ENCODE measurements around the gene BANF1.
A peak's percentile ranks its signal among the peaks of the same experiment; 100 is the strongest.
"Not testable (repeated sequence)": the region's sequence is repeated elsewhere in the genome, so short reads cannot be mapped to it uniquely, and the experiment has no call there.

The BANF1 gene

DNA sequence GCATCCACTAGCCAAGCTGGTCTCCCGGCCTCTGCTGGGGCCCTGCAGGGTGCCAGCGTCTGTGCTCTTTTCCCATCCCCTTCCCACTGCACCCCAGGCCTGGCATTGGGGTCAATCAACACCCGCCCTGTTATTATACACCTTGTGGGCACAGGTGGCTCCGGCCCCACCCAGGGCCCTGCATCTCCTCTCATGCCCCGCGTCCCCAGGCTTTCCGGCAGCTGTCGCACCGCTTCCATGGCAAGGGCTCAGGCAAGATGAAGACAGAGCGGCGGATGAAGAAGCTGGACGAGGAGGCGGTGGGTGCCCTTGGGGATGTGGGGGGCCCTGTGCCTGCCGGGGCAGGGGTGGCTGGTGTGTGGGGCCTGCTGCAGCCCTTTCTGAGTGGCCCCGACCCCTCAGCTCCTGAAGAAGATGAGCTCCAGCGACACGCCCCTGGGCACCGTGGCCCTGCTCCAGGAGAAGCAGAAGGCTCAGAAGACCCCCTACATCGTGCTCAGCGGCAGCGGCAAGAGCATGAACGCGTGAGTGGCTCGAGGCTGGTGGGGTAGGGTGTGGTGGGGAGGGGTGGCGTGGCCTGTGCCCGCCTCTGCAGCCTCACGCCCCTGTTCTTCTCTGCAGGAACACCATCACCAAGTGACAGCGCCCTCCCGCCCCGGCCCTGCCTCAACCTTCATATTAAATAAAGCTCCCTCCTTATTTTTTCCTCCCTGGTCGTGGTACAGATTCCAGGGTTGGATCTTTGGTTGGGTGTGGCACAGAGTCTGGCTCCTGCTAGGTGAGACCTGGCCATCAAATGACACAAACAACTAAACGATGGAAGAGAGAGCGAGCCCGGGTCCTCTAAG lies 23.7 kb upstream of the BANF1 start:
- DNase-seq = no peak

GRCh38 chr11:65979261-65979759 lies 23.0 kb upstream of the BANF1 start:
- DNase-seq = no peak

GRCh38 chr11:65981101-65981740 lies 21.1 kb upstream of the BANF1 start:
- no peak for DNase-seq

DNA sequence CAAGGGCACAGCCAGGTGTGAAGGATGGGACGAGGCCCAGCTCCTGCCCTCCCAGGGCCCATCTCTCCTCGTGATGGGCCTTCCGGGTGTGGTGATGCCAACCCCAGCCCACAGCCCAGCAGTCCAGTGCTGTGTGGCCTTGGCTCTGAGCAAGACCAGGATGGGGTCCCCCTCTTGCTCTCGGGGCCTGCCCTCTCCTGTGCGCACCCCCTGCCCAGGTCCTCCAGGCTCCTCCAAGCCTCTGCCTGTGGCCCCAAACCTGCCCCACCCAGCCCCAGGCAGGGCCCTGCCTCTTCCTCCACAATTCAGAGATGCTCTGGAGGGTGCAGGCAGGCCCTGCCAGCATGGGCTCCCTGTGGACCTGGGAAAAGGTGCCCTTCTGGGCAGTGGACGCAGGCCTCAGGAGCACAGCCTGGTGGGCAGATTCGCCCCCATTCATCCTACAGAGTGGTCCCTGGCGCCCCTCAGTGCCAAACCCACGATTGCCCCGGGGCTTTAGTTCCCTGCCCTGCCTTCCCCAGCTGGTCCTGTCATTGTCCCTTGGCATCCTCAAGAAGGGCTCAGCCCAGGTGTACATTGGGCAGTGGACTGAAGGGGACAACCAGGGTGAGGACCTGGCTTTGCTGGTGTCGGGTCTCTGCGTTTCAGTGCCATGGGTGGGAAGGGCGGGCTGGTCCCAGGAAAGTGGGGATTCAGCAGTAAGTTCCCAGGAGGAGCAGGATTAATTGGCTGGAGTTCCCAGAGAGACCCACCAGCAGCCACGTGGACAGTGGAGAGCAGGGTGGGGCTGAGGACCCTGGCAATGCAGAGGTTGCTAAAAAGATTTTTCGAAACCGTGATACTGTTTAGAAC lies 20.1 kb upstream of the BANF1 start:
- DNase-seq = no peak

DNA sequence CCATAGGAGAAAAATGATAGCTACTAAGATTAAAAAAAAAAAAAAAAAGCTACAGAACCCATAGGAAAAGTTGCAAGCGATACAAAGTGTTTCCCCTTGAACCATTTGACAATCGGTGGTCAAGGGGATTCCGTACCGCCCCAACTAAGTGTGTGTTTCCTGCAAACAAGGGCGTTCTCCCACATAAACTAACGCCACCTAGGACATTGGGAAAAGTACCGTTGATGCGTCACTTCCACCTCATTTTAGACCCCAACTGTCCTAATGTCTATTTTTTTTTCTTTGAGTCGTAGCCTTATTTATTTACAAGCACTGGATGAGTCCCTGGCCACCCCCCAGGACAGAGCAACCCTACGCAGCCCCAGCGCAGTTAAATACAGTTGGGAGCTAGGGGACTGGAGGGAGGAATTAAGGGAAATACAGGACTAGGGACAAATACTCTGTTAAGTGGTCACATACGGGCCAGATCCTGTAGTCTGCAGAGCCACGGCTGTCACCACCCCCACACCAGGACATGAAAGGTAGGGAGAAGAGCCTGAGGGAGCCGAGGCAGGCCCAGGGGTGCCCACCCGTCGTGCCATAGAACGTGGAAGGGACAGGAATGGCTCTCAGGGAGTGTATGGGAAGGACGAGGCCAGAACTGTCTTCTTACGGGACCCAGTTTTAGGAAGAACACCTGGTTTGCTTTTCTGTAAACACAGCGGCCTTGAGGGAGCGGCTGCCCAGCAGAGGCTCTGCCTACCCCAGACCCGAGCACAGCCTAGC lies 19.3 kb upstream of the BANF1 start:
- no peak for DNase-seq

GRCh38 chr11:65983589-65983987 lies 18.7 kb upstream of the BANF1 start:
- no peak for DNase-seq

GRCh38 chr11:65987336-65987735 lies 15.0 kb upstream of the BANF1 start:
- DNase-seq = no peak

DNA sequence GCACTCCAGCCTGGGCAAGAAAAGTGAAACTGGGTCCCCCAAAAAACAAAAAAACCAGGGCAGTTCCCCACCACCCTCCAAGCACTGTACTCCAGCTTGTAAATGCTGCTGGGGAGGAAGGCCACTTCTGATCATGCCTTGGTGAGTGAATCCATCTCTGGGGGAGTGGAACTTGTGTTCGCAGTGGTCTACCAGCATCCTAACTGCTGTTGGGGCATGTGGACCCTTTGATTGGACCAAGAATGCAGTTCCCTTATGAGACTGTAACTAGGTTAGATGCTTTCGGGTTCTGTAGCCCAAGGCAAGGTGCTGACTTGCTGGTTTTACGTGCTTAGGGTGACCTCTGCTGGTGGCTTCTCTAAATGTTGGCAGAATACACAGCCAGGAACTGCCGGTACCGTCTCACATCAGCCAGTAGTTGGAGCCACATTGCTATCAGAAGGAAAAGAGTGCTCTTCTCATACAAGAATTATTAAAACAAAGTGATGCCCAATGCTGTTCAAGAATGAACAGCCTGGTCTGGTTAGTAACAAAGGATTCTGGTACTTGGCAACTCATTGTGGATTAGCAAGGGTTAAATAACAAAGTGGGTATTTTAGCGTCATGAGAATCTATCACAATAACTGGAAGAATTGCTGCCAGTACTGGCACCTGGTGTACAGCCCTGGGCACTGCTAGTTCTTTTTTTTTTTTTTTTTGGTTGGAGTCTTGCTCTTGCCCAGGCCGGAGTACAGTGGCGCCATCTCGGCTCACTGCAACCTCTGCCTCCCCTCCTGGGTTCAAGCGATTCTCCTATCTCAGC lies 13.3 kb upstream of the BANF1 start:
- DNase-seq = peak; percentile 95

DNA sequence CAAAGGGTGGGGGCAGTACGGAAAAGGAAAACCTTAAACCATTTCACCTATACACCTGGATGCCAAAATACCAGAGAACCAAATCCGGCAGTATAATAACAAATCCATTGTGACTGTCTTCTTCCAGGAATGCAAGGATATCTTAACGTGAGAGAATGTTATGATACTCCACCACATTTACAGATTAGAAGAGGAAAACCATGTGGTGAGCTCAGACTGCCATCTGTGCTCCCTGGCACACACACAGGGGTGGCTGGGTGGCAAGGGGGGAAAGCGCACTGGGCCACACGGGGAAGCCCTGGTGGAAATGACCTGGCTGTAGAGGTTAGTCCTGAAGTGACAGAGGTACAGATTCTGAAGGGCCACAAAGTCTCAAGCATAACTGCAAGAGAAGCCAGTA lies 10.2 kb upstream of the BANF1 start:
- DNase-seq = no peak

DNA sequence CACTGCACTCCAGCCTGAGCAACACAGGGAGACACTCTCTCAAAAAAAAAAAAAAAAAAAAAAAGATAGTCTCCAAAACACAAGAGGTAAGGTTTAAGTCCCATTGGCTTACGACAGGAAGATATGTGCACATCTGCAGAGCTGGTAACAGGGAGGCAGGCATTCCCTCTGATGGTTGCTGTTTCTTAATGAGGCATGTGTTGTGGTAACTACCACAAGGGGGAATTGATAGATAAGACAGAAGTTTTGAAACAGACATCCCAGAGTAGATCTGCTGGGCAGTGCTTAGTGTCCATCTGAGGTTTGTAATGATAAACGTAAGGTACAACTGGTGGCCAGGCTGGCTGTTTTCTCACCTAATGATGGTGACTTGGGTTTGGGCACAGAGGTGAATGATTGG lies 5.0 kb upstream of the BANF1 start:
- DNase-seq = no peak

DNA sequence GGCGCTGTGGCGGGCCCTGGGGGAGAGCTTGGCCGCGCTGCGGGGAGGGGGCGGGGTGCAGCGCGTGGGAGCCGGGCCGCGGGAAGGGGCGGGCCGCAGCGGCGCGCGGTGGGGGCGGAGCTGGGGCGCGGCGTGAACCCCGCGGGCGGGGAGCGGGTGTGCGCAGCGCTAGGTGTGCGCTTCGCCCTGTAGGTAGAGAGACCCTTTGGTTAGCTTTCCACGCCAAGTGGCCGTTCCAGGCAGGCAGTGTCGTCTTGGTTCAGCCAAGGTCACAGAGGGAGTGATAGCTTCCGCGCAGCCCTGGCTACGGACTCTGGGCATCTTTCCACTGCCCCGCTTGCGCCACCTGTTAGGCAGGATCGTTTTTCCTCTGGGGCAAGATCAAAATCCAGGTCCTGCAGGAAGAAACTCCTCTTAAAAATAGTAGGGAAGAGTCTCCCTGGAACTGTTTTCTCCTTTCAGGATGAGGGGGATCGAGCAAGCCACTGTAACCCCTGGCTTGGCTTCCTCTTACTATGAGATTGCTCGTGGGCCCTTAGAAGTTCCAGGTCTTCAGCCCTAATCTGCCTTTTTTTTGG lies 434 bp downstream of the BANF1 start:
- DNase-seq = no peak

DNA sequence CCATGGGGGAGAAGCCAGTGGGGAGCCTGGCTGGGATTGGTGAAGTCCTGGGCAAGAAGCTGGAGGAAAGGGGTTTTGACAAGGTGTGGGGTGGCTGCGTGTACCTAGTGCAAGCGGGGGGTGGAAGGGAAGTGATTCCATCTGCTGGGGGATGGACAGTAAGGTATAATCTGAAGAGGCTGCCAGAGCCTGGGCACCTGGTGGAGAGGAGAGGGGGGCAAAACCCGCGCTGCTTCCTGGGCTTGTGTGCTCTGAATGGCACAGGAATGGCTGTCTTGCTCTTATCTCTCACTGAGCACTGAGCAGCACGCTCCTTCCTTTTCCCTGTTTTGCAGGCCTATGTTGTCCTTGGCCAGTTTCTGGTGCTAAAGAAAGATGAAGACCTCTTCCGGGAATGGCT lies 988 bp downstream of the BANF1 start:
- no peak for DNase-seq

DNA sequence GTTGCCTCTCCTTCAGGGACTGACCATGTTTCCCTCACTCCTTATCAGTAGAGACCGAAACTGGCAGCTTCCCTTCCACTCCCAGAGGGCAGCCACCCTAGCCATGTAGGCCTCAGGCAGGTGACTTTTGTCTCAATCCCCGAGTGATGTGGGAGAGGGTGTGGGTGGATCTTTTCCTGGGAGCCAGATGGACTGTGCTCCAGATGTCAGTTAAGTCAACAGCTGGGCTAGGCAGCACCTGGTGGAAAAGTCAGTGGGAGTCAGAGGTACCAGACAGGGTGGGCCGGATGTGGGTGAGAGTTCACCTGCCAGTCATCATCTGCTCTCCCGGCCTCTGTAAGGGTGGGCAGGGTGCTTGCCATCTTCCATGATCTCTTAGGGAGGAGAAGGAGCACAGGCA lies 1.9 kb downstream of the BANF1 start:
- DNase-seq = no peak

GRCh38 chr11:66006134-66006890 lies 4.0 kb downstream of the BANF1 start:
- no peak for DNase-seq

- DNase-seq = no peak
Observed at GRCh38 chr11:66006891-66007176, 4.5 kb downstream of the BANF1 start.

DNA sequence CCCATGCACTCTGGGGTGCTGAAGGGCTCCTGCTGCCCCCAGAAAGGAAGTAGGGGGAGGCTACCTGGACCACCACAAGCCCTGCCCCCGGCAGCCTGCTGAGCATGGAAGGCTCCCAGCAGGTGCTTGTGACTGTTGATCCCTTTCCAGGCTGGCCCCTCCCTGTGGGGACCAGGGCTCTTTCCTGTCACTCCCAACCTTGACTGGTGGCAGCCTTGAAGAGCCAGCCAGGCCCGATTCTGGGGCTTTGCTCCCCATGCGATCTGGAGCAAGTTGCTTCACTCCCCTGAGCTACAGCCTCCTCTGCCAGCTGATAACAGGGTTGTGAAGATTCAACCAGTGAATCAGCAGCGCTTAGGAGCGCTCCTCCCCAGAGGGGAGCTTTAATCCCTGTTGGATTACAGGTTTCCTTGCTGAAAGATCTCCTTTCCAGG lies 4.9 kb downstream of the BANF1 start:
- DNase-seq = no peak

GRCh38 chr11:66008095-66008467 lies 5.8 kb downstream of the BANF1 start:
- DNase-seq = no peak

- DNase-seq = no peak
Observed at GRCh38 chr11:66008468-66009101, 6.3 kb downstream of the BANF1 start.

DNA sequence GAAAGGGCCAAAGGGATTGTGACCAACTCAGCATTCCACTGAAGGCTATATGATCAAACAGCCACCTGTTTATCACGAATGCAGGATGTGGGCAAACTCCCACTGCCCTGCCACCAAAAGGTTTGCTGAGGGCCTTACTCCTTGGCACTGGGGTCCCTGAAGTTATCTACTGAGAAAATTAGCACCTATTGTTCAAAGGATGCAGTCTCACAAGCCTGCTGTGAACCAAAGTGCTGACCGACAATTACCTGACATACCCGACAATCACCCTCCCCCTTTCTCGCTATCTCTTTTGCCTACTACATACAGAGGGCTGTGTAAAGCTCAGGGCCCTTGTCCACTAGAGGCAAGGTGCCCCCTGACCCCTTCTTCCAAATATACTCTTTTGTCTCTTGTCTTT lies 7.7 kb downstream of the BANF1 start:
- DNase-seq = not testable (repeated sequence)

DNA sequence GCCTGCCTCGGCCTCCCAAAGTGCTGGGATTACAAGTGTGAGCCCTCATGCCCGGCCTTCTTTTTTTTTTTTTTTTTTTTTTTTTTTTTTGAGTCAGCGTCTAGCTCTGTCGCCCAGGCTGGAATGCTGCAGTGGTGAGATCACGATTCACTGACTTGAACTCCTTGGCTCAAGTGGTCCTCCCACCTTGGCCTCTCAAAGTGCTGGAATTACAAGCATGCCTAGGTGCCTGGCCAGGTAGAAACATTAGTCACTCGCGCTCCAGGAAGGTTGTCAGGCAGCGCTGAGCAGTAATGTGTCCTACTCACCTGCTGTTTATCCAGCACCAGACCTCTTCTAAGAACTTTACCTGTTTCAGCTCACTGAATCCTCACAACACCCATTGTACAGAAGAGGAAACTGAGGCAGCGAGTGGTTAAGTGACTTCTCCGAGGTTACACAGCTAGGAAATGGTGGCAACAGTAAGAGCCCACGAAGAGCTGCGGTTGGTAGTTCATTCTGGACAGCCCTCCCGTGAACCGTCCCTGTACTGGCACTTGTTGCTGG lies 9.0 kb downstream of the BANF1 start:
- DNase-seq = no peak

Measured in NCI-H526 treated with DMSO at 0.1 percent for 48 hours (cell line).